NCI-H2081 (cell line): ENCODE data around the gene AMPD3.
A peak's percentile ranks its signal among the peaks of the same experiment; 100 is the strongest.

ENCODE experiments used
- DNase-seq, 2 experiments: peaks; one replicate each; lab custom pipeline; 2025; lab: John Stamatoyannopoulos, UW

AMPD3 gene

DNA sequence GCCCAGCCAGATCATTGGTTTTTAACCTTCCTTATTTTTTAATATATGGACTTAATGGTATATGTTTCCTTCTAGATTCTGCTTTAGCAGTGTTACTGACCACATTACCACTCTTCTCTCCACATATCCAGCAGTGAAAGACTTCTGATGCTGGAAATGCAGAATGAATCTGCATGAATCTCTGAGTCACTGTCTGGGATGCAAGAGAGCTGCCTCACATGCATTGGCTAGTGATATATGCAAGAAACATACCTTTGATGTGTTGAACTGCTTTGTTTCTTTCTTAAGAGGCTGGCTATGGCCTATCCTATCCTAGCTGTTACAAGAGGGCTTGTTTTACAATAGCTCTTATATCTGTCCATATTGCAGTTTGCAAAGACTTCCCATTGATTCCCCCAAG, 16.6 kb upstream of the AMPD3 start:
- no peak for DNase-seq

DNA sequence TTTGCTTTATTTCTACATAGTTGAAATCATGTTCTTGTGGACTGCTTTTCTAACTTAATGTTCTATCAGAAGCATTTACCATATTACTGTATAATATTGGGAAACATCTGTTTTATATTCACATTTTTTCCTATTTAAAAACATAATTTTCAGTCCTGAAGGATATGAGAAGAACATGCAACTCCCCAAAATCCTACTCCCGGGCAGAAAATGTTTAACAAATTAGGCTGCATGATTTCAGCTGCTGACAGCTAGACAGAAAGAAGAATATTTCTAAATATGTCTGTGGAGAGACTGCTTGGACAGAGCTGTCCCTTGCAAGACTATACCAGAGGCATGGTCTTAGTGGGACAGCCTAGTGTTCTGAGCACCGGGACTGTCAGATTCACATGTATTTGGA, 15.7 kb upstream of the AMPD3 start:
- no peak for DNase-seq

- no peak for DNase-seq
Measured at GRCh38 chr11:10439924-10440323, 15.1 kb upstream of the AMPD3 start.

GRCh38 chr11:10440401-10440800, 14.7 kb upstream of the AMPD3 start:
- DNase-seq = no peak

- DNase-seq = no peak
Measured at GRCh38 chr11:10441091-10441490, 14.0 kb upstream of the AMPD3 start.

- DNase-seq = no peak
Measured at GRCh38 chr11:10441652-10442503, 13.2 kb upstream of the AMPD3 start.

DNA sequence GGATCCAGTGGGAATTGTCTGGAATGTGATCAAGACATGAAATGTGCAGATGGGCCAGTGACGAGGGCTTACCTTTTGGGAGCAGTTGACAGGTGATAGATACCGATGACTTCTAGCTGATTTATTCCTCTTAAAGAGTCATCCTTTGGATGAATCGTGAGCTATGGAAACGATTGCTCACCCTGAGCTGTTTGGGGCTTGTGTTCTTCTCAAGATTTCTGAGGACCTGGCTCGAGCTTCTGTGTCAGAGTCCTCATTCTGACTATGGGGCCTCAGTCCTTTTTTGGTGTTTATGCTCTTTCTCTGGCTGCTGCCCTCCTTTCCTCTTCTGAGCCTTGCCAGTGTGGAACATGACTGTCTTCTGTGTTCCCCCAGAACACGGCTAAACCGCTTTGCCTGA, 11.9 kb upstream of the AMPD3 start:
- DNase-seq = no peak

DNA sequence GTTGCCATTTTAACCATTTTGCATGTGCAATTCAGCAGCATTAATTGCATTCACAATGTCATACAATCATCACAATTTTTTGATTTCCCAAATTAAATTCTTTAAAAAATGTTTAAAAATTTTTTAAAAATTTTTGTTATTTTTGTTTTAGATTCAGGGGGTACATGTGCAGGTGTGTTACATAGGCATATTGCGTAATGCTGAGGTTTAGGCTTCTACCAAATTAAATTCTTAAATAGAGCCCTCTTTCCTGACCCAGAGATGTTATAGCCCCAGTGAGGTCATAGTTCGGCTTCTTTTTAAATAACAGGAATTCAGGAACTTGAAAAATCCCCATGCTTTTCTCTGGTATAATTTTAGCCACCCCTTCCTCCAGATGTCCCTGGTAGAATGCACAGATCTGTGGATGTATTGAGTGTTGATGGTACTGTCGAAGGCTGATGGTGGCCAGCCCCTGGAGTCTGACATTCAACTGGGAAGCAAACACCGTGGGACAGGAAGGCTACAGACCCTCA, 11.3 kb upstream of the AMPD3 start:
- DNase-seq = no peak

DNA sequence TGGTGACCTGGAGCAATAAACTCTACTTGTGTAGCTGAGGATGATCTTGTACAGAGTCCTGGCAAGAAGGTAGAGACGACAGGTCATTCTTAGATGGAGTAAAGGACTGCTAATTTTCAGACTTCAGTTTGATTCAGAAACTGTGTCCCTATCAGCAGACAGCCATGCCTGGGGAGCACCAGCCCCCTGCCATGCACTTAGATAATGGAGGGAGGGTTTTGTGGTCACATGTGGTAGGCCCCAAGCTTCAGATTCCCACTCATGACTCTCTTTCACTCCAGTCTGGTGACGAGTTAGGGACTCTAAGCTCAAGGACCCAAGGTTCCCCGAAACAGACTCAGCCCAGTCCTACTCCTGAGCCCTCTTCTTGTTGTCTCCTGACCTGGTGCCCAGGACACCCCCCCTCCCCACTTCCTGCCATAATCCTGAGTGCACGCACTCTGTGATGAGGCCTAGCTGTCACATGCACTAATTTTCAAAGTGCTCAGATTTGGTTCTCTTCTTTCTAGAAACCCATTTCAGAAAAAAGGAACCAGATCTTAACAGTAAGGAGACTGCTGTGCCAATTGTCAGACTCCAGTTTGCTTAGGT, 10.2 kb upstream of the AMPD3 start:
- DNase-seq = no peak

GRCh38 chr11:10447445-10447844, 7.6 kb upstream of the AMPD3 start:
- no peak for DNase-seq

- peak in 1 of 2 experiments; percentile 15 for DNase-seq
Measured at GRCh38 chr11:10450462-10451425, 4.3 kb upstream of the AMPD3 start.

- no peak for DNase-seq
Measured at GRCh38 chr11:10451426-10452116, 3.5 kb upstream of the AMPD3 start.

DNA sequence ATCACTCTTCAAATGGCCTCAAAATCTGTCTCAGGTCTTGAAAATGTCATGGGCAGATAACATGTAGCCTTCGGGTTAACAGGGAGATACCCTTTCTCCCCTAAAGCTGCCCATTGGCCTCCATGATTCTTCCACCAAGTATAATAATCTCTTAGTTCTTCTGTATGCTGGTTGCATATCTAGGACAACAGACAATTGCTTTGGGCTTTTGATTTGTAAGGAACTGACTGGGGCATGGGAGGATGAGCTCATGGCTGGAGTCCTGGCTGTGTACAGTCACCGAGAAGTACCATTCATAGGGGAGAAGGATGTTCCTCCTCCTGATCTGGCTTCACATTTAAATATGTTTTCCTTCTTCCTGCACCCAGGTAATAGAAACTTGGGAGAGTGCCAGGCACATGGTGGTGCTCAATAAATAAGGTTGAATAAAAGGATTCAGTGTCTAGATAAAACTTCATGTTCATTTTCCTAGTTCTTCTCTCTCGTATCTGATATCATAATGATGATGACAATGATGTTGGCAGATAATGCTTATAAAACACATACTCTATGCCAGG, 2.8 kb upstream of the AMPD3 start:
- DNase-seq = peak in 1 of 2 experiments; percentile 3

DNA sequence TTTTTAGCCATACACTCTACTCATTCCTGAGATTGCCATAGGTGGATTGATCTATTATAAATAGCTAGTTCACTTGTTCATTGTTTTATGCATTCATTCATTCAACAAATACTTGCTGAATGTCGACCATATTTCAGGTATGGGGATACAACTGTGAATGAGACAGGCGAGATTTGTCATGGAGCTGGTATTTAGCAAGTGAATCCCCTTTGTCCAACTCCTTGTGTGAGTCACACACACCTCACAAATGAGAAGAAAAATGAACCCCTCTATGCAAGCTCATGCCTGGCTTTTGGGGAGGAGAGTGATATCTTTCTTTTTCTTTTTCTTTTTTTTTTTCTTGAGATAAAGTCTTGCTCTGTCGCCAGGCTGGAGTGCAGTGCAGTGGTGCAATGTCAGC, 1.8 kb upstream of the AMPD3 start:
- no peak for DNase-seq

- DNase-seq = peak; percentile 66 to 77
Measured at GRCh38 chr11:10455637-10456487, 798 bp downstream of the AMPD3 start.

GRCh38 chr11:10456519-10456918, 1.5 kb downstream of the AMPD3 start:
- DNase-seq = peak in 1 of 2 experiments; percentile 43

DNA sequence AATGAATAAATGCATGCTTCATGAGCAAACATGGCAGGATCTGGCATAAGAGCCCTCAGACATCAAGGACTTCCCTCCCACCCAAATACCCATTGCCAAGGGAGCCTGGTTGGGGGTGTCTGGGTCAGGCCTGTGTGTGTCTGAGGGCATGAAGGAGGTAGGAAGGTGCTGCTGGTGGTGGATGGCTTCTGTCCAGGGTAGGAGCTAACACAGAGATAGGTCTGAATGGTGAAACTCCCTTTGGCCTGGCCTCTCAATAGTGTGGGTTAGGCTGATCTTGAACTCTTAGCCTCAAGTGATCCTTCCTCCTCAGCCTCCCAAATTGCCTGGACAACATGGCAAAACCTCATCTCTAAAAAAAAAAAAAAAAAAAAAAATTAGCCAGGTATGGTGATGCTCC, 2.8 kb downstream of the AMPD3 start:
- DNase-seq = no peak

- DNase-seq = no peak
Measured at GRCh38 chr11:10459029-10459970, 4.2 kb downstream of the AMPD3 start.

DNA sequence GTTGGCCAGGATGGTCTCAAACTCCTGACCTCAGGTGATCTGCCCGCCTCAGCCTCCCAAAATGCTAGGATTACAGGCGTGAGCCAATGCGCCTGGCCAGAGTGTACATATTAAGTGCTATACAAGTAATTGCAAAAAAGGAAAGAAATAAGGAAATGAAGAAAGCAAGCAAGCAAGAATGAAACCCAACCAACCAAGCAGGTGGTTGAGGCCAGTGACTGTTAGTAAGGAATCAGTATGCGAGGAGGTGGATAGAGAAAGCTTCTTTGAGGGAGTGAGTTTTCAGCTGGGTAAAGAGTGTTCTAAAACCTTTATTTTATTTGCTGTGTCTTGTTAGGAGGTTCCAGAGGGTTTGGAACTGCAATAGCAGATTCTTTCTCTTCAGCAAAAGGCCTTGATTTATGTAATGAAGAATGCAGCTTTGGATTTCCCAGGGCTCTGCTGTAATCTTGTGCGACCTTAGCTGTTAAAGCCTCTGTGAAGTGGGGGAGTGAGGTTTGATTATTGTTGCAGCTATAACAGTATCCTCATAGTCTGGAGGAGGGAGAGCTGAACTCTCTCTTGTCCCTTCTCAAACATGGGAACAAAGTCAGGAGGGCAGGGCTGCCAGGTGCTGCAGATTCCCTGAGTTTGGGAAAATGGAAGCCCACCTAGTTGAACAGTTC, 5.7 kb downstream of the AMPD3 start:
- no peak for DNase-seq
